ENCODE data around the gene ENTREP1.

DNA sequence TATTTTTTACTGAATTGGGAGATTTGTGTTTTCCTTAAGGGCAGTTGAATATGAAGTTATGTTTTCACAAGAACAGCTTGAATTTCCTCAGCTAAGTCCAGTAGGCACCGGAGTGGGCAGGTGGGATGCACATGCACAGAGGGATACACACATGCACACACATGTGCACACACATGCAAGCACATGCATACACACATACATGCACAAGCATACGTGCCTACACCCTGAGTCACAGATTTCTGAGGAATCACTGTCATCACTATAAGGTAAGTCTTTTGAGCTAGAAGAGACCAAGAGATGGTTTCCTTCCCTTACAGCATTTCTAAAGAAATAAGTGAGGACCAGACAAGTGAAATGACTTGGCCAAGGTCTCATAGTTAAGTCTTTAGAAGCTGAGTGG is 8.7 kb downstream of the ENTREP1 start:
- TF ChIP-seq, protein P1, sequence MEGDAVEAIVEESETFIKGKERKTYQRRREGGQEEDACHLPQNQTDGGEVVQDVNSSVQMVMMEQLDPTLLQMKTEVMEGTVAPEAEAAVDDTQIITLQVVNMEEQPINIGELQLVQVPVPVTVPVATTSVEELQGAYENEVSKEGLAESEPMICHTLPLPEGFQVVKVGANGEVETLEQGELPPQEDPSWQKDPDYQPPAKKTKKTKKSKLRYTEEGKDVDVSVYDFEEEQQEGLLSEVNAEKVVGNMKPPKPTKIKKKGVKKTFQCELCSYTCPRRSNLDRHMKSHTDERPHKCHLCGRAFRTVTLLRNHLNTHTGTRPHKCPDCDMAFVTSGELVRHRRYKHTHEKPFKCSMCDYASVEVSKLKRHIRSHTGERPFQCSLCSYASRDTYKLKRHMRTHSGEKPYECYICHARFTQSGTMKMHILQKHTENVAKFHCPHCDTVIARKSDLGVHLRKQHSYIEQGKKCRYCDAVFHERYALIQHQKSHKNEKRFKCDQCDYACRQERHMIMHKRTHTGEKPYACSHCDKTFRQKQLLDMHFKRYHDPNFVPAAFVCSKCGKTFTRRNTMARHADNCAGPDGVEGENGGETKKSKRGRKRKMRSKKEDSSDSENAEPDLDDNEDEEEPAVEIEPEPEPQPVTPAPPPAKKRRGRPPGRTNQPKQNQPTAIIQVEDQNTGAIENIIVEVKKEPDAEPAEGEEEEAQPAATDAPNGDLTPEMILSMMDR (IDR thresholded peaks at IDR 0.05; ENCODE audit: low read depth, low read length): no peak
- TF ChIP-seq MYC (IDR thresholded peaks at IDR 0.05; ENCODE audit: low read depth, low read length): no peak
- TF ChIP-seq, protein P2, sequence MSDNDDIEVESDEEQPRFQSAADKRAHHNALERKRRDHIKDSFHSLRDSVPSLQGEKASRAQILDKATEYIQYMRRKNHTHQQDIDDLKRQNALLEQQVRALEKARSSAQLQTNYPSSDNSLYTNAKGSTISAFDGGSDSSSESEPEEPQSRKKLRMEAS (IDR thresholded peaks at IDR 0.05; ENCODE audit: low read depth, low read length): no peak
